ENCODE data around the gene FLOT2.
"Not testable (repeated sequence)": the region's sequence is repeated elsewhere in the genome, so short reads cannot be mapped to it uniquely, and the experiment has no call there.

Gene FLOT2

GRCh38 chr17:28893248-28894183, 4.0 kb downstream of the FLOT2 start:
- peak; percentile 15 for DNase-seq

GRCh38 chr17:28892024-28892423, 5.5 kb downstream of the FLOT2 start:
- DNase-seq, result no peak

DNA sequence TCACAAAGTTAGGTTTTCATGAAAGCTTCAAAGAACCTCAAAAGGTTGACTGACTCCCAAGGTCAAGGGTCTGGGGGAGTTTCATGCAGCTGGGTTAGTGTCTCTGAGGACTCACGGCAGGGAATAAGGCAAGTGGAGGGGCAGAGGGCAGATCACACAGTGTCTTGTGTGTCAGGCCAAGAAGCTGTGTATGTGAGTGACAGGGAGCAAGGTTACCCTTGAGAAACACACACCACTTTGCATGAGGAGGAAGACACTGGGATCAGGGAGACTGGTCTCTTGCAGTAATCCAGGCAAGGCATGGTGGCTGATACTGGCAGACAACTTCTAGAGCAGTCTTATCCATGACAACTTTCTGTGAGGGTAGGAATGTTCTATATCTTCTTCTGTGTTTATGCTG, 6.3 kb downstream of the FLOT2 start:
- no peak for DNase-seq

- DNase-seq, result no peak
Observed at GRCh38 chr17:28889996-28890395, 7.5 kb downstream of the FLOT2 start.

GRCh38 chr17:28888832-28889231, 8.7 kb downstream of the FLOT2 start:
- DNase-seq, result no peak

DNA sequence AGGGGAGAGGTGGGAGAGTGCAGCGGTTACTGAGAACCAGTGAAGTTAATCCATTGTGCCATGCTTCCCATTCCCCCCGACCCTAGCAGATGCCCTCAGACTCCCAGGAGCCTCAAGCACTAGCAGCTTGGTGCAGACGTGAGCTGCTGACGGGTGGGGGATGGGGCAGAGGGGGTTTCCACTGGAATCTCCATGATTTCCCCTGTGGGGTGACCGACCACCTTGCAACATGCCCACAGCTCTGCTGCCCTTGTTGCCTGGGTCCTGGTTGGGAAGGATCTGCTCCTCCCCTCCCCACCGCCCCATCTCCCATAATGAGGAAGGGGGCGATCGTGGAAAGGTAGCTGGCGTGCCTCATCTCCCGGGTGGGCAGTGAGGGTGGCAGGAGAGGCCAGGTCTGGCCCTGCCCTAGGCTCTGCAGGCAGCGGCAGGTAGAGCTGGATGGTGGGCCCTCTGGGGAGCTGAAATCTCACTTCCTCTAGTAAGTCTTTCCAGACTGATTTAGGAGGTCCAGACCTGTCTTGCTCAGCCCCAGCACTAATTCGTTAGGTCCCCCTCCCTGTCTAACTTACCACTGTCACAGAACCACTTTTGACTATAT, 9.6 kb downstream of the FLOT2 start:
- DNase-seq, result no peak

DNA sequence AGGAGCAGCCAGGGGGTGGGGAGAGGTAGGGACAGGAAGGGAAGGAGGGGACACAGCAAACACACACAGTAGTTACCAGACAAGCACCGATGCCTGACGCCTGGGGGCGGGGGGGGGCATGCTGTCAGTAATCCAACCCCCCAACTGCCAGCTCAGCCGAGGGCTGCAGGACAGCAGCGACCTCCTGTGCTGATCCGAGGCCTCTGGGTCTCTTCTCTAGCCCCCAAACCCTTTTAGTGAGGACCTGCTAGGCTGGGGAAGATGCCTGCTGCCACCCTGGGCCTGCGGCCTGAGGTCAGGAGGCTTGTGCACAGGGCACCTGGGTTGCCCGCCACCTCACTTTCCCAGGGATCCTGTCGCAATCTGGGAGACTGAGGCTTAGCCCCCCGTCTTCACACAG, 11.6 kb downstream of the FLOT2 start:
- no peak for DNase-seq

DNA sequence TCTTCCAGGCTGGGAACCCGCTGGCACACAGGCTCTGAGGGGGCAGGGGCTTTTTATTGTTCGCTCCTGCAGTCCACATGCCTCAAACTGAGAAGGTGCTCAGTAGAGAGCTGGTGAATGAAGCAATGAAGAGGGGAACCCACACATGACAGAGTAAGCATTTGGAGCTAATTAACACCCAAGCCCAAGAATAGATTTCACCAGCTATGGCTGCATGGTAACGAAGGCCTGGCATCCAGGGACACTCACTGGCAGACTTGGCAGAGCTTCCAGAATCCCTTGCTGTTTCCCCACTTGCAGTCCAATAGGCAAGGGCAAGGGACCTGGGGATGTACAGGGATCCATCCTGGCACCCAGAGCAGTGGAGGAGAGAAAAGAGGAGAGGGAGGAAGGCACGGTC, 12.2 kb downstream of the FLOT2 start:
- DNase-seq, result no peak

GRCh38 chr17:28883967-28884702, 13.4 kb downstream of the FLOT2 start:
- DNase-seq, result no peak

- no peak for DNase-seq
Observed at GRCh38 chr17:28882154-28882895, 15.2 kb downstream of the FLOT2 start.

DNA sequence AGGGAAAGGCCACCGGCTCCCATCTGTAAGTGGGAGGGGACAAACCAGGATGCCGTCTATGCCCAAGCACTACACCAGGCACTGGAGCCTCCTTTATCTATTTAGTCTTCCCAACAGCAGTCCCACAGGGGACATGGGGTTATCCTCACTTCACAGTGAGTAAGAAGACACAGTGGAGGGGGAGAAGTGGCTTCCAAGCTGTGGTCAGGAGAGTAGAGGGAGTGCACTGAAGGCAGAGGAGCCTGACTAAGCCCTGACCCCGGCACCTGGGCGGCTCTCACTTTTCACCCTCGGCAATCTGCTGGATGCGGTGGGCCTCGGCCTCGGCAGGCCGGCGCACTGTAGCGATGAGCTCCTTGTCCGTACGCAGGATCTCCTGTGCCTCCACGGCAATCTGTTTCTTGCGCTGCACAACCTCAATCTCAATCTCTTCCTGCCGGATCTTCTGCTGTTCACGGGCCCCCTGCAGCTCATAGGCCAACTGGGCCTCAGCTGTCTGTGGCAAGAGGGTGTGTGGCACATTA, 15.9 kb downstream of the FLOT2 start:
- DNase-seq, result no peak

GRCh38 chr17:28880572-28880945, 17.0 kb downstream of the FLOT2 start:
- DNase-seq, result no peak

DNA sequence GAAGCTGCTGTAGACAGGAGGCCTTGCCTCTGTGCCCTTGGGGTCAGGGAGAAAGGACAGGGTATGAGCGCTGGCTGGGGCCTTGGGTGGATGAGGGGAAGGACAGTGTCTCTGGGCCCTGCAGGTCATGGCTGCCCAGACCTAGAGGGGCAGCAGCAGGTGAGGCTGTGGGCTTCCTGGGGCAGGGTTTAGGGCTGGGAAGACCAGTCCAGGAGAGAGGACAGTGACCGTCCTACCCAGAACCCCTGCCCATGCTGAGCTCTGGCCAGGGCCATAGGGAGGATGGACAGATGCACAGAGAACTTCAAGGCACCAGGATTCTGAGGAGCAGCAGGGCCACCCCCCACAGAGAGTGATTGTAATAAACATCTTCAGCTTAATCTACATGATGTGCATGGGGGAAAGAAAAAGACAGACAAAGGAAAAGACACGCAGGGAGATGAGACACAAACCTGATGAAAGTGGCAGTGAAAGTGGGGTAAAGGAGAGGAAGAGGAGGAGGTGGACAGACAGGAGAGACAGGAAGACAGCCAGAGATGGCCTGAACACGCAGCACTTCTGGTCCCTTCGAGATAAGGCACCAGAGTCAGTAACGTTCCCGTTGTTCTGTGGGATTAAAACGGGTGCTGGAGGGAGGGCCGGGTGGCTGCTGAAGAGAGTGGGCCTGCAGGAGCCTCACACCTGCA, 17.5 kb downstream of the FLOT2 start:
- no peak for DNase-seq

DNA sequence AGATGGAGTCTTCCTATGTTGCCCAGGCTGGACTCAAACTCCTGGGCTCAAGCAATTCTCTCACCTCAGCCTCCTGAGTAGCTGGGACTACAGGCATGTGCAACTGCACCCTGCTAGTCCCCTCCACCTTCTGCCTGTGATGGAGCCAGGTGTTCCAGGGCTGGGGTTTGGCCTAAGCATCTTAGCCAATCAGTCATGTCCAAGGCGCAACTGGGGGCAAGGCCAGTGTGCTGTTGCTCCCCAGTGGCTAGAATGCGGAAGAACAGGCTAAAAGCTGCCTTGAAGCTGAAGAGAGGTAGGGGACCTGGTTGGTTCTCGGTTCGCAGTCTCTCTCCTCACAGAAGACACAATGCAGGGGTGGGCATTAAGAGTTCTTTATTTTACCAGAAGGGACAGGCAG, 18.6 kb downstream of the FLOT2 start:
- no peak for DNase-seq

DNA sequence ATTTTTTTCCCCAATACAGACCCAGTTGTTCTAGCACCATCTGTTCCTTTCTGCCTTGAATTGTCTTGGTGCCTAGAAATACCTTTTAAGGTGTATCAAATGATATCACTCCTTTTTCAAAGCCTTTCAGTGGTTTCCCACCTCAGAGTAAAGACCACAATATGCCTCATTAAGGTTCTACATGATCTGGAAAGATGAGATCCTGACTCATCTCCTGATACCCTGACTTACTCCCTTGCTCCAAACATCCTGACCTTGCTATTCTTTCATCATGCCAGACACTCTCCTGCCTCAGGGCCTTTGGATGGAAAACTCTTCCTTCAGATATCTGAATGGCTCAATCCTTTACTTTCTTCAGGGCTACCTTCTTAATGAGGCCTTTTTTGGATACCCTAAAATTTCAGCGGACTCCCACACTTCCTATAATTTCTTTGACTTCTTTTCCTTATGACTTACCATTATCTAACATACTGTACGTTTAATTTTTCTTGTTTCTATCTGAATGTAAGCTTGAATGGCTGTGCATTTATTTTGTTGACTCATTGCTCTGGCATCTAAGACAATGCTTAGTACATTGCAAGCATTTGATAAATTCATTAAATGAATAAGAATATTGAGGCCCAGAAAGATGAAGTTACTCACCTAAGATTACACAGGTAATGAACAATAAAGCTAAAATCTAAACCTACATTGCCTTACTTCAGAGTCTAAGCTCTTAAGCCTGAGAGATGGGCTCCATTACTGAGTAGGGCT, 19.2 kb downstream of the FLOT2 start:
- DNase-seq, result no peak

- DNase-seq, result not testable (repeated sequence)
Observed at GRCh38 chr17:28877150-28877711, 20.3 kb downstream of the FLOT2 start.

DNA sequence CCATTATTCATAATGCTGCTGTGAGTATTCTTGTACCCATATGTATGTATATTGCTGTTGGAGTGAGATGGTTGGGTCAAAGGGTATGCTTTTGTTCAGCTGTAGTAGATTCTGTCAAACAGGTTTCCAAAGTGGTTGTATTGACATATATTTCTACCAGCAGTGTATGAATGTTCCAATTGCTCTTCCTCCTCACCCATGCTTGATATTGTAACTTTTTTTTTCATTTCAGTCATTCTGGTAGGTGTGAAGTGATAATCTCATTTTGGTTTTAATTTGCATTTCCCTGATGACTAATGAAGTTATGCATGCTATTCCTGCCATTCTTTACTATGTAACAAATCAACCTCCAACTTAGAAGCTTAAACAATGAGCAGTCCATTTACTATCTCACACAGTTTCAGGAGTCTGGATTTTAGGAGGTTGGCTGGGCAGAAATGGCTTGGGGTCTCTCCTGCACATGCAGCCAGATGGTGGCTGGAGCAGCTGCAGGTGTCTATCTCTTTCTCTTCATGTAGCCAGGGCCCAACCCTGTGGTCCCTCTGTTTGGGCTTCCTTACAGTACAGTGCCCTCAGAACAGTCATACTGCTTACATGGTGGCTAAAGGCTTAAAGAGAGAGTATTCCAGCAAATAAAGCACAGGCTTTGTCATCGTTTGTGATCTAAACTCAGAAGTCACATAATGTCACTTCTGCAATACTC, 21.5 kb downstream of the FLOT2 start:
- DNase-seq, result no peak

DNA sequence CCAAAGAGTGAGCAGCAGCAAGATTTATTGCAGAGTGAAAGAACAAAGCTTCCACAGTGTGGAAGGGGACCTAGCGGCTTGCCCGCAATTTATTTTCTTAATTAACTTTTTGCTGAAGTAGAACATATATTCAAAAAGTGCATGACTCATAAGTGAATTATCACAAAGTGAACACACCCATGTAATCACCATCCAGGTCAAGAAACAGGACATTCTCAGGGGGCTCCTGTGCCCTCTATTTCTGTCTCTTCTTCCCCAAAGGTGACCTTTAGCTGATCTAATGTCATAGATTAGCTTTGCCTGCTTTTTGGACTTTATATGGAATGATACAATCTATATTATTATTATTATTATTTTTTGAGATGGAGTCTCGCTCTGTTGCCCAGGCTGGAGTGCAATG, 22.8 kb downstream of the FLOT2 start:
- no peak for DNase-seq

DNA sequence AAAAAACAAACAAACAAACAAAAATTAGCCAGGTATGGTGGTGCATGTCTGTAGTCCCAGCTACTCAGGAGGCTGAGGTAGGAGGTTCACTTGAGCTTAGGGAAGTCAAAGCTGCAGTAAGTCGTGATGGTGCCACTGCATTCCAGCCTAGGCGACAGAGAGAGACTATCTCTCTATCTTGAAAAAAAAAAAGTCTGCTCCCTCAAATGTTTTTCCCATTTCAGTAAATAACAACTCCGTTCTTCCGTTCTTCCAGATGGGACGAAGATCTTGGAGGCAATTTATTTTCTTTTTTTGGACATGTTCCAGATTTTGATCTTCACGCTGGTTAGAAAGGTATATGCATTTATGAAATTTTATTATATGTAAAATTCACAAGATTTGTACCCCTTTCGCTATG, 23.7 kb downstream of the FLOT2 start:
- DNase-seq, result no peak

DNA sequence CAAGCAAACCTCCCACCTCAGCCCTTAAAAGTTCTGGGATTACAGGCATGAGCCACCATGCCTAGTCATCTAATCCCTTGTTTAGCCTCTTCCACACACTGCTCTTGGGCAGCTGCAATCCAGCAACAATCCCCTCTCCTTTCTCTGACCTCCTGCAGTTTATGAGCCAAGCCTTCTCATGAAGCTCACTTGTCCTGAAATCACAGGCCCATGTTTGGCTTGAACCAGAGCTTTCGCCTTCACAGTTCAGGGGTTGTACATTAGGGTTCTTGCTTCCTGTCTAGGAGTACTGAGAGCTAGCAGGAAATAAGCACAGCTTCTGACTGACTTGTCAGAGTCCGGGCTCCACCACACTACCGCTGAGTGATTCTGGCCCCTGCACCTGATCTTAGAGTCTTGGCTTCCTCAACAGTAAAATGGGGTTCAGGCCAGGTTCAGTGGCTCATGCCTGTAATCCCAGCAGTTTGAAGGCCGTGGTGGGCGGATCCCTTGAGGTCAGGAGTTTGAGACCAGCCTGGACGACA, 26.4 kb downstream of the FLOT2 start:
- peak; percentile 36 for DNase-seq

Data from CD4-positive, alpha-beta T cell treated with Interleukin-4 for 4 hours (primary cell).